Heart left ventricle (tissue), 13 donors: Measurements from ENCODE around the gene EPB41L2.

ENCODE experiments used
- CTCF ChIP-seq, 12 donors: fragments of 200-600 bp; sonication (generic) in 4 of 12; IDR thresholded peaks; one replicate each; pipeline versions ENCODE4 v1.5.0 to v1.8.0; 2018 to 2022; ENCODE audit warnings: antibody characterized with exemption in 12 of 12, mild to moderate bottlenecking in 5 of 12
- POLR2A ChIP-seq, 2 donors: fragments of 450-650 bp; IDR thresholded peaks; one replicate each; pipeline ENCODE4 v1.6.1; 2017; ENCODE audit warnings: antibody characterized with exemption in 2 of 2, mild to moderate bottlenecking in 2 of 2, moderate library complexity in 2 of 2
- donor health status: ischemic (EF 13 %, LVEDD 7.1; RV severe dilation, severe dysfunction).
- donor health status: DM: no; HTN: yes; CAD: no.
- donor health status: DM: no; HTN: no; CAD: no.
- donor health status: ischemic (EF 25% LVEDD 6.9; RV normal size, moderate dysfunction).
- donor health status: ischemic (EF 25% LVEDD 5.7; RV mildly dilated, moderate dysfunction).
- donor health status: ischemic (EF 35%, LVEDD 5.7; RV mildly dilated, moderate dysfunction).
- donor health status: nonischemic (EF 11% LVEDD 7.7; RV severe dilation, severe dysfunction).
- donor health status: DM: yes; HTN: yes; CAD: no.
- donor health status: PGD.
- donor health status: ischemic (EF 29% LVEDD 5.4; RV normal size, mild dysfunction).
- donor health status: nonischemic (EF 23%, LVEDD 6.1; RV moderate dilation, normal function).

DNA sequence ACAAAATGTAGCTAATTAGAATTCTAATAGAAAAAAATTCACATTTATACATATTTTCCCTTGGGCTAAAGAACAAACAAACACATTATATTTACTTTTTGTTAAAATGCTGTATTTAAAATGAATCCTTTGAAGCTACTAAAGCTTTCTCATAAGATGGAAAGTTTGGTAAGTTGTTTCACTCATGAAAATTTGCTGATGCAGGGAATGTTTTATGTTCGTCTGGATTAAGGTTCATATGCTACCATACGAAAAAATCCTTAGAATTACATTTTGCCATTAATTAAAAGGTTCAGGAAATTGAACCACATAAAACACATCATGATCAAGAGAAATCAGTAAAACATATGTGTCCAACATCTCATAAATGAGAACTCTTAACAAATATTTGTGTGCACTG lies 173.6 kb downstream of the EPB41L2 start:
- TF ChIP-seq CTCF (IDR thresholded peaks at IDR 0.05) (no peak), POLR2A (IDR thresholded peaks at IDR 0.05) (no peak)
